ENCODE results near the gene NFIX. TPM values are rescaled to one million over a fixed set of nuclear protein-coding genes. Genes with fewer than 3 reads are reported as not detected.
A peak's percentile ranks its signal among the peaks of the same experiment; 100 is the strongest.

NFIX gene
- total and polyA plus RNA-seq, 2 of the 13 experiments (the other 11 are each of a cell fraction or from before 2014, with no cell fraction given): 3.4 to 5.4 TPM

GRCh38 chr19:13116282-13117175, 121.3 kb downstream of the NFIX start, which contains the start of gene TRMT1 (continued):
- TF ChIP-seq IKZF1 (IDR thresholded peaks at IDR 0.05) (no peak), ZNF878 (CRISPR knock-in tag; IDR thresholded peaks at IDR 0.05) (no peak), POLR2AphosphoS5 (IDR thresholded peaks at IDR 0.05; ENCODE audit: low read depth, low read length) (peak; percentile 57; the same call in 1 of the 2 replicates), ZNF7 (CRISPR knock-in tag; IDR thresholded peaks at IDR 0.05) (no peak), ATRX (CRISPR knock-in tag; IDR thresholded peaks at IDR 0.05; ENCODE audit: borderline replicate concordance) (no peak), MATR3 (CRISPR knock-in tag; IDR thresholded peaks at IDR 0.05) (no peak), FOXO4 (CRISPR knock-in tag; conservative IDR thresholded peaks at IDR 0.05) (no peak), TCF7 (IDR thresholded peaks at IDR 0.05; ENCODE audit: low read depth) (no peak), ZNF672 (CRISPR knock-in tag; IDR thresholded peaks at IDR 0.05) (no peak), ZNF484 (CRISPR knock-in tag; IDR thresholded peaks at IDR 0.05; ENCODE audit: borderline replicate concordance, low read depth) (no peak), SP4 (CRISPR knock-in tag; IDR thresholded peaks at IDR 0.05) (peak; percentile 50; the same call in 1 of the 2 replicates), DMAP1 (CRISPR knock-in tag; IDR thresholded peaks at IDR 0.05) (peak; percentile 90), FOXA3 (CRISPR knock-in tag; IDR thresholded peaks at IDR 0.05) (peak; percentile 40; the same call in 1 of the 2 replicates), TFE3 (CRISPR knock-in tag; IDR thresholded peaks at IDR 0.05) (peak; percentile 75; the same call in 1 of the 2 replicates), TBX2 (CRISPR knock-in tag; IDR thresholded peaks at IDR 0.05; ENCODE audit: borderline replicate concordance) (peak; percentile 75), HMG20A (CRISPR knock-in tag; IDR thresholded peaks at IDR 0.05; ENCODE audit: borderline replicate concordance) (no peak), ZNF136 (CRISPR knock-in tag; IDR thresholded peaks at IDR 0.05; ENCODE audit: low read depth) (peak; percentile 52; the same call in 1 of the 2 replicates), ZNF383 (CRISPR knock-in tag; IDR thresholded peaks at IDR 0.05; ENCODE audit: borderline replicate concordance) (no peak), ARNT (IDR thresholded peaks at IDR 0.05) (no peak), CCAR2 (optimal IDR thresholded peaks at IDR 0.05; ENCODE audit: low read depth, low read length) (peak; percentile 81), TCF12 (IDR thresholded peaks at IDR 0.05) (no peak), TCF12 (CRISPR knock-in tag; IDR thresholded peaks at IDR 0.05) (no peak), KLF16 (CRISPR knock-in tag; IDR thresholded peaks at IDR 0.05) (peak in 1 of 2 experiments; percentile 65; a peak in 2 of 4 replicates), GFI1 (CRISPR knock-in tag; IDR thresholded peaks at IDR 0.05; ENCODE audit: borderline replicate concordance) (peak; percentile 47)
- TF ChIP-seq, protein P1, sequence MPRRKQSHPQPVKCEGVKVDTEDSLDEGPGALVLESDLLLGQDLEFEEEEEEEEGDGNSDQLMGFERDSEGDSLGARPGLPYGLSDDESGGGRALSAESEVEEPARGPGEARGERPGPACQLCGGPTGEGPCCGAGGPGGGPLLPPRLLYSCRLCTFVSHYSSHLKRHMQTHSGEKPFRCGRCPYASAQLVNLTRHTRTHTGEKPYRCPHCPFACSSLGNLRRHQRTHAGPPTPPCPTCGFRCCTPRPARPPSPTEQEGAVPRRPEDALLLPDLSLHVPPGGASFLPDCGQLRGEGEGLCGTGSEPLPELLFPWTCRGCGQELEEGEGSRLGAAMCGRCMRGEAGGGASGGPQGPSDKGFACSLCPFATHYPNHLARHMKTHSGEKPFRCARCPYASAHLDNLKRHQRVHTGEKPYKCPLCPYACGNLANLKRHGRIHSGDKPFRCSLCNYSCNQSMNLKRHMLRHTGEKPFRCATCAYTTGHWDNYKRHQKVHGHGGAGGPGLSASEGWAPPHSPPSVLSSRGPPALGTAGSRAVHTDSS (CRISPR knock-in tag; conservative IDR thresholded peaks at IDR 0.05): no peak
- TF ChIP-seq, protein P2, sequence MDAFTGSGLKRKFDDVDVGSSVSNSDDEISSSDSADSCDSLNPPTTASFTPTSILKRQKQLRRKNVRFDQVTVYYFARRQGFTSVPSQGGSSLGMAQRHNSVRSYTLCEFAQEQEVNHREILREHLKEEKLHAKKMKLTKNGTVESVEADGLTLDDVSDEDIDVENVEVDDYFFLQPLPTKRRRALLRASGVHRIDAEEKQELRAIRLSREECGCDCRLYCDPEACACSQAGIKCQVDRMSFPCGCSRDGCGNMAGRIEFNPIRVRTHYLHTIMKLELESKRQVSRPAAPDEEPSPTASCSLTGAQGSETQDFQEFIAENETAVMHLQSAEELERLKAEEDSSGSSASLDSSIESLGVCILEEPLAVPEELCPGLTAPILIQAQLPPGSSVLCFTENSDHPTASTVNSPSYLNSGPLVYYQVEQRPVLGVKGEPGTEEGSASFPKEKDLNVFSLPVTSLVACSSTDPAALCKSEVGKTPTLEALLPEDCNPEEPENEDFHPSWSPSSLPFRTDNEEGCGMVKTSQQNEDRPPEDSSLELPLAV (CRISPR knock-in tag; conservative IDR thresholded peaks at IDR 0.05; ENCODE audit: low read depth): no peak
